ENCODE results near the gene OPN4. TPM values are rescaled to one million over a fixed set of nuclear protein-coding genes. Genes with fewer than 3 reads are reported as not detected.

Gene OPN4
- total RNA-seq, 2 experiments from 2014 or later, result not detected

DNA sequence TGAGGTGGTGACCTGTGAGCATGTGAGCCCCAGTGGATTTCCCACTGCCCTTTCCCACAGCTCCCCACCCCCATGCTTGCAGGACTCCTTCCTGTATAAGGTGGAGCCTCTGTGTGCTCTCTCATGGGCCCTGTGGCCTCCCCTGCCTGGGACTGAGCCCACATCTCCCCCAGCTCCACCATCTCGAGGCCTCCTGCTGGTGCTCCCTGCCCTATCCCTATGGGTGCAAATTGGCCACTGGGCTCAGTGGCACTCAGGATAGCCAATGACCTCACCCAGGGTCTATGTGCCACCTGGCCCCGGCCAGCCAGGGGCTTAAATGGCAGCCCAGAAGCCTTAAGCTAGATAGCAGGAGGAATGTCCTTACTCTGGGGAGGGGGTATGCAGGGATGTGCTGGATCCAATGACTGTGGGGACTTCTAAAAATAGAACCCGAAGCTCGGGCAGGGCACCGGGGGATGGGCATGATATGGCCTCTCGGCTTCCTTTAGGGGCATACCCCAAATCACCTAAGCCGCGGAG is 16.0 kb downstream of the OPN4 start:
- no peaks in the 10 kb centered on the region for H4K20me1 ChIP-seq (ENCODE audit: insufficient read depth, low read length)
- no peaks in the 10 kb centered on the region for H3K9me2 ChIP-seq (ENCODE audit: insufficient read depth, low read length)
- intact Hi-C loops (cut with micrococcal nuclease; ENCODE audit: unreplicated experiment), result loop anchor here (5.0 kb wide), 2 partner anchors 148 to 278 kb away; partner anchors contain the start of gene WAPL
- POLR2A ChIA-PET, result interaction anchor here (0.5 kb wide), 1 partner anchor 278 kb away, joined by 11 read pairs; no protein-coding TSS in a partner anchor
- no peak overlapping the region for H3K4me2 ChIP-seq (ENCODE audit: low read length)
- H3K4me1 ChIP-seq (ENCODE audit: insufficient read depth, low read length, poor library complexity, severe bottlenecking), result peaks cover 49% of the 10 kb centered on the region
- no peaks in the 10 kb centered on the region for H3K9me3 ChIP-seq (ENCODE audit: low read length)
- no peak overlapping the region for H3K4me3 ChIP-seq (ENCODE audit: low read depth, low read length, poor library complexity, severe bottlenecking)
- no peak overlapping the region for H3K27ac ChIP-seq (ENCODE audit: low read depth, low read length, poor library complexity, severe bottlenecking)
- H3K36me3 ChIP-seq (ENCODE audit: insufficient read depth, low read length), result no peaks in the 10 kb centered on the region
- H2AFZ ChIP-seq (ENCODE audit: low read length), result no peak overlapping the region
- no peaks in the 10 kb centered on the region for H3K79me2 ChIP-seq (ENCODE audit: insufficient read depth, low read depth, low read length)
- no peak for TF ChIP-seq EZH2phosphoT487 (IDR thresholded peaks at IDR 0.05; ENCODE audit: borderline replicate concordance, low read depth, low read length)
- TF ChIP-seq CTCF (conservative IDR thresholded peaks at IDR 0.05; ENCODE audit: low read length), result no peak
- no TSS peak for BruUV-seq (replicated peaks)
- CTCF ChIA-PET (ENCODE audit: unreplicated experiment), result no interaction called here
- no peak for DNase-seq (ENCODE audit: low spot score)

DNA sequence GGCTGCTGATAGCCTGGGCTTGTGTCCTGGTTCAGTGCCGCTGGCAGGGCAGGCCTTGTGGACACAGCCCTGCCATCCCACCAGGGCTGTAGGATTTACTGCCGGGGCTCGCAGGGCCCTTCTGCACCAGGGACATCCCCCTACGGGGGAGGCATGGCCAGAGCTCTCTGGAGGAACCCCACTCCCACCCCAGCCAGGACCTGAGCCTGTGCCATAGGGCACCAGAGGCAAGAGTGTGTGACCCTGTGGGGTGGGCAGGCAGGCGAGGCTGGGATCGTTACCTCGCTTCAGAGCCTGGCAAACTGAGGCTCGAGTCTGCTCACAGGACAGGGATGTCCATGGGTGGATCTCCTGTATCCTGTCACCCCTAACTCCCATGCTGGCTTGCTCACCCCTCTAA is 16.5 kb downstream of the OPN4 start:
- ChIA-PET CTCF (ENCODE audit: unreplicated experiment) (no interaction called here), POLR2A (no interaction called here)
- H3K4me1 ChIP-seq (ENCODE audit: insufficient read depth, low read length, poor library complexity, severe bottlenecking), result peaks cover 49% of the 10 kb centered on the region
- no peak for DNase-seq (ENCODE audit: low spot score)
- intact Hi-C loops (cut with micrococcal nuclease; ENCODE audit: unreplicated experiment), result loop anchor here (5.0 kb wide), 2 partner anchors 149 to 279 kb away; partner anchors contain the start of gene WAPL
- H3K9me2 ChIP-seq (ENCODE audit: insufficient read depth, low read length), result no peaks in the 10 kb centered on the region
- no peaks in the 10 kb centered on the region for H3K79me2 ChIP-seq (ENCODE audit: insufficient read depth, low read depth, low read length)
- no peaks in the 10 kb centered on the region for H4K20me1 ChIP-seq (ENCODE audit: insufficient read depth, low read length)
- no peak overlapping the region for H2AFZ ChIP-seq (ENCODE audit: low read length)
- H3K36me3 ChIP-seq (ENCODE audit: insufficient read depth, low read length), result no peaks in the 10 kb centered on the region
- H3K4me2 ChIP-seq (ENCODE audit: low read length), result no peak overlapping the region
- no TSS peak for BruUV-seq (replicated peaks)
- no peaks in the 10 kb centered on the region for H3K9me3 ChIP-seq (ENCODE audit: low read length)
- TF ChIP-seq EZH2phosphoT487 (IDR thresholded peaks at IDR 0.05; ENCODE audit: borderline replicate concordance, low read depth, low read length), result no peak
- H3K4me3 ChIP-seq (ENCODE audit: low read depth, low read length, poor library complexity, severe bottlenecking), result no peak overlapping the region
- no peak overlapping the region for H3K27ac ChIP-seq (ENCODE audit: low read depth, low read length, poor library complexity, severe bottlenecking)

DNA sequence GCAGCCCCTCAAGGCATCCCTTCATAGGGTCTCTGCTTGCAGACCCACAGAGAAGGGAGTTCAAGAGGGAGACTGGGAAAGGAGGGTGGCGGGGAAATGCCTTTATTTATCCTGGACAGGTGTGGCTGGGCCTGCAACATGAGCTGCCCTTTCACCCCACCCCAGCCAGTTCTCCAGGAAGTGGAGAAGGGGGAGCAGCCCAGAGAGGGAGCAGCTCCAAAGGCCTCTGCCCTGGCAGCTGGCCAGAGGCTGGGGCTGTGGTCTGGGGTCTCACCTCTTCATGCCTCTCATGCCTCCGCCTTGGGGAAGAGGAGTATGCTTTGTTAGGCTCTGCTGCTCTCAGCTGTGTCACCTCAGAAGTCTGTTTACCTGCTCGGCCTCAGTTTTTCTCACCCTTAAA is 17.1 kb downstream of the OPN4 start:
- POLR2A ChIA-PET, result interaction anchor here (1.0 kb wide), 1 partner anchor 149 kb away, joined by 3 read pairs; no protein-coding TSS in a partner anchor
- H2AFZ ChIP-seq (ENCODE audit: low read length), result no peak overlapping the region
- no peaks in the 10 kb centered on the region for H3K79me2 ChIP-seq (ENCODE audit: insufficient read depth, low read depth, low read length)
- no peak for DNase-seq (ENCODE audit: low spot score)
- no peaks in the 10 kb centered on the region for H3K9me2 ChIP-seq (ENCODE audit: insufficient read depth, low read length)
- intact Hi-C loops (cut with micrococcal nuclease; ENCODE audit: unreplicated experiment), result loop anchor here (5.0 kb wide), 2 partner anchors 149 to 279 kb away; partner anchors contain the start of gene WAPL
- H3K27ac ChIP-seq (ENCODE audit: low read depth, low read length, poor library complexity, severe bottlenecking), result no peak overlapping the region
- no TSS peak for BruUV-seq (replicated peaks)
- H3K9me3 ChIP-seq (ENCODE audit: low read length), result no peaks in the 10 kb centered on the region
- CTCF ChIA-PET (ENCODE audit: unreplicated experiment), result no interaction called here
- H3K4me1 ChIP-seq (ENCODE audit: insufficient read depth, low read length, poor library complexity, severe bottlenecking), result peaks cover 49% of the 10 kb centered on the region
- no peak overlapping the region for H3K4me2 ChIP-seq (ENCODE audit: low read length)
- H3K36me3 ChIP-seq (ENCODE audit: insufficient read depth, low read length), result no peaks in the 10 kb centered on the region
- H4K20me1 ChIP-seq (ENCODE audit: insufficient read depth, low read length), result no peaks in the 10 kb centered on the region
- no peak overlapping the region for H3K4me3 ChIP-seq (ENCODE audit: low read depth, low read length, poor library complexity, severe bottlenecking)
- TF ChIP-seq CTCF (conservative IDR thresholded peaks at IDR 0.05; ENCODE audit: low read length) (no peak), EZH2phosphoT487 (IDR thresholded peaks at IDR 0.05; ENCODE audit: borderline replicate concordance, low read depth, low read length) (no peak)

Data from OCI-LY7 (cell line).